SU-DHL-6 (cell line): ENCODE measurements around the gene RPTOR.

Experiments used
- CTCF ChIP-seq: fragments of 200-600 bp; sonication (generic); IDR thresholded peaks from one replicate; pipeline ENCODE4 v1.5.1; 2017; ENCODE audit warnings: antibody characterized with exemption, mild to moderate bottlenecking, low read length, moderate library complexity; ENCODE audit not compliant: insufficient read depth, poor library complexity, severe bottlenecking
- EZH2phosphoT487 ChIP-seq: fragments of 200-600 bp; sonication (generic), shearing (Covaris generic); conservative IDR thresholded peaks from 2 replicates; pipeline ENCODE4 v1.6.1; 2018; ENCODE audit warnings: mild to moderate bottlenecking, antibody characterized with exemption, low read length, moderate library complexity, mixed read lengths

- no peak for TF ChIP-seq EZH2phosphoT487
- TF ChIP-seq CTCF, result no peak
These were observed 462.3 kb downstream of the RPTOR start for GRCh38 chr17:81006891-81007290.
